Mesenteric fat pad (tissue), 1 donor: ENCODE data around the gene MLC1. TPM values are rescaled to one million over a fixed set of nuclear protein-coding genes. Genes with fewer than 3 reads are reported as not detected.

Experiments
- DNase-seq: peaks from one replicate; pipeline ENCODE4 v3.0.0-alpha.2; 2020; ENCODE audit warnings: low spot score
- total RNA-seq: library from RNA; stranded (reverse); fragmentation: NEBNext Ultra II Directional; extraction: Animal tissue kit (Norgen Biotek cat#: 25700); gene quantifications from one replicate; pipeline ENCODE4 v1.2.1, GENCODE V29; 2021
- donor health status: DM: yes; HTN: yes; CAD: no.

Gene MLC1
- total RNA-seq, 1 donor from 2014 or later, result 0.26 TPM

DNA sequence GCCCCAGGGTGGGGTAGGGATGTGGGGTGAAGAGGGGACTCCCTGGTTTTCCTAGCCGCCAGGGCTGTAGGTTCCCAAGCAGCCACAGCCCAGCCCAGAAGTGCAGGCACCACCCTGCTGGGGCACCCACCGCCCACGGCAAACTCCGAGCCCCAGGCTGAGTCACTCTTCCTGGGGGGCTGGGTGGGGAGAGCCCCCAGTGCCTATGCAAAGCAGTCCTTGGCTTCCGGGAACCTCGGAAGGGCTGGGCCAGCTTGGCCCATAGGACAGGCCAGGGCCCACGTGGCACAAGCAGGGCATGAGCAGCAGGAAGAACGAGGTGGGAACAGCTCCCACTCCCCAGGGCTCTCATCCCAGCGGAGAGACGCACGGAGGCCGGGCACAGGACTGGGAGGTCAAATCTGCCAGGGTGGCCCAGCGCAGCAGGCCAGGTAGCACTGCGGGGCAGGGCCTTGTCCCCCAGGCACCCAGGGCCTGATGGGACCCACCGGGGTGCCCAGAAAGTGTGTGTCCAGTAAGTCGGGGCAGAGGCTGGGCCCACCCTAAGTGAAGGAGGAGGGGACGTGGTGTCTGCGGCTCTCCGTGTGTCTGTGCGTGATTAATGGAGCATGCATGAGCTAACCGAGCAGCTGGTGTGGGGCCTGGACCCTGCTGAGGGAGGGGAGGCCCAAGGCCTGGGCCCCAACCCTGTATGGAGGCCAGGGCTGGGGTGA is 68.1 kb downstream of the MLC1 start:
- peak; percentile 82 for DNase-seq

DNA sequence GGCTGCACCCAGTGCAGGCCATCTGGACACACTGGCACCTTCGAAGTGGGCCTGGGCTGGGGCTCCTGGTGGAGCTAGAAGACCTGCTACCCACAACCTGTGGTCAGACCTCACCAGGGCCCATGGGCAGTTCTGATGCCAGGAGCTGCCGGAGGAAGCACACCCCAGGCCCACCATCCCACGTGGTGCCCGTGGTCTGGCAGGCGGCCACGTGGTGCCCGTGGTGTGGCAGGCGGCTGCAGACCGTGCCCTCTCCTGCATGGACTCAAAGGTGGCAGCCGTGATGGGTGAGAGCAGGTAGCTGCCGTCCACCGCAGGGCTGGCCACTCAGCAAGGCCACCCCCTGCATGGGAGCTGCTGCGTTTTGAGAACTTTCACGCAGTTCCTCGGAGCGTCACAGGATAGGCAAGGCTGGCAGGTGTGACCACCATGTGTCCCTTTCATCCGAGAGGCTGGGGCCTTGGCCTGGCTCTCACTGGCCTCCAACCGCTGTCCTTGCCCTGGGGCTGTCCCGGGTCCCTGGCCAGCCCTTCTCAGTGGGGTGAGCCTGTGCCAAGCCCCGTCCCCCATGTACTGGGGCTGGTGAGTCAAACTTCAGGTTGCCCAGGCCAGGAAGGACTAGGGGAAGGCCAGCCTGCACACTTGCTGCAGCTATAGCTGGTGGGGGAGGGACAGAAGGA is 68.8 kb downstream of the MLC1 start:
- DNase-seq, result peak; percentile 69

DNA sequence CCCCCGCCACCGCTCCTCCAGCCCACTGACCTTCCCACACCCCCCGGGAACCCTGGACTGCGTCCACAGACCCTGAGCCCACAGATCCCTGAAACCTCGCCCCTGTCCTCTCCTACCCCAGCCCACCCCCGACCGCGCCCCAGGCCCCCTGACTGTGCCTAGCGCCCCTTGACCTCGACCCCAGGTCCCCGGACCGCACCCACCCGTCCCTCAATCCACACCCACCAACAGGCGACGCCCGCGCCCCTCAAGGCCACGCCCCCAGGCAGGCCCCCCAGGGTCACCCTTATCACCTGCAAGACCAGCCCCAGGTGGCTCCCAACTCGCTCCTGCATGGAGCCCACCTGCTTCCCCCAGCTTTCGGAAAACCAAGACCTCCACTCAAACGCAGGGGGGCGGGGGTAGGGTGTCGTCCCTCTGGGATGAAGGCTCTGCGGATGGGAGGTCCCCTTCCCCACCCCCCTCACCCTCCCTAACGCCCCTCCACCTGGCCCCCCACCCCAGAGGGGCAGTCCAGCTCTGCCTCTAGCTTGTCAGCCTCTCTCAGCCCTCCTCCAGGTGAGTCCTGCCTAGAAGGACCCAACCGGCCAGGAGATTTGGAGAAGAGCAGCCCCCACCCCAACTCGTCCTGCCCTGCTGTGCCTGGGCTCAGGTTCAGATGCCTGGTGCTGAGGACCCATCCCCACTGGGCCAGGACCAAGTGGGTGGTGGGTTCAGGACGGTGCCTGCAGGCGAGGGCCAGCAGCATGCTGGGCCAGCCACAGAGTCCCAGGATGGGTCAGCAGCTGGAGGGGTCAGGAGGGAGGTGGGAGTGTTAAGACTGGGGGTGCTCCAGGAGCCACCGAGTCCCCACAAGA is 69.5 kb downstream of the MLC1 start:
- DNase-seq, result peak; percentile 74

DNA sequence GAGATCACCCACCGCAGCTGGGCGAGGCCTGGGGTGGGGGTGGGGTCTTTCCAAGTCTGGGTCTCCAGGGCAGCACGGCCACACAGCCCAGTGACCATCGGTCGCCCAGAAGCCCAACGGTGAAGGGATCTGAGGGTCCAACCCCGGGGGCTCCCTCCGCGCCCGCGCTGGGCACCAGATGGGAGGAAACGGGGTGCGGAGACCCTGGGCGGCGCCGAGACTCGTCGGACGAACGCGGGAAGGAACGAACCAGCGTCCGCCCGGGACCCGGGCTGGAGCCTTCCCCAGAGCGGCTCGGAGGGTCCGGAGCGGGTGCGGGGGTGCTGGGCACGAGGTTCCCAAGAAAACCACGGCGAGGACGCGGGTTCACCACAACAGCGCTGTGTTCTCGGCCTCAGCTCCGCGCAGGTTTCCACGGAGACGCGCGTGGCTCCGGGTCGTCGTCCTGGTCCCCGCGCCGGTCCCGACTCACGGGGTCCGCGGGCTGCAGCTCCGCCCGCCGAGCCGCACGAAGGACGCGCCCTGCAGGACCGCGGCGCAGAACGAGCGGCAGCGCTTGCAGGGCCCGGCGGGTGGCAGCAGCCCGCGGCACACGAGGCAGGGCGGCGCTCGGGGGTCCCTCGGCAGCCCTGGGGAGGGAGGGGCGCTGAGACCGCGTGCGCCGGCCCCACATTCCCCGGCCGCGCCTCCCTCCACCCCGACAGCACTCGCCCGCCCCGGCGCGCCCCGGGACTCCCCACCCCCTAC is 70.4 kb downstream of the MLC1 start:
- peak; percentile 84 for DNase-seq

DNA sequence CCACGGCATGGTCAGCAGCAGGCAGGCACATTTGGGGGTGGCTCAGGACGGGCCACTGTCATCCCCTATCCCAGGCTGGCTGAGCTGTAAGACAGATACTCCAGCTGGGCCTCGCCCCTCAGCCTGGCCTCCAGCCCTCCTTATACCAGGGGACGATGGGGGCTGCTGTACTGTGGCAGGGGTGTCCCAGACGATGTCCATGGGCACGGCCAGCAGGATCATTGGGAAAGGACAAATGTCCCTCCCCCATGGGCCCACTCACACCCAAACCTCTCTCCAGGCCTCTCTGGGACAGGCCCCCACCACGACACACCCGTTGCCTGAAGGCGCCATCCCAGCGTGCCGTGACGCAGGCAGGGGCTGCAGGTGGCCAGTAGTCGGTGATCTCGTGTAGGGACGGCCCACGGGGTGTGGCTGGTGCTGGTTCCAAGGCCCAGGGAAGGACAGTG is 71.1 kb downstream of the MLC1 start:
- peak; percentile 78 for DNase-seq

DNA sequence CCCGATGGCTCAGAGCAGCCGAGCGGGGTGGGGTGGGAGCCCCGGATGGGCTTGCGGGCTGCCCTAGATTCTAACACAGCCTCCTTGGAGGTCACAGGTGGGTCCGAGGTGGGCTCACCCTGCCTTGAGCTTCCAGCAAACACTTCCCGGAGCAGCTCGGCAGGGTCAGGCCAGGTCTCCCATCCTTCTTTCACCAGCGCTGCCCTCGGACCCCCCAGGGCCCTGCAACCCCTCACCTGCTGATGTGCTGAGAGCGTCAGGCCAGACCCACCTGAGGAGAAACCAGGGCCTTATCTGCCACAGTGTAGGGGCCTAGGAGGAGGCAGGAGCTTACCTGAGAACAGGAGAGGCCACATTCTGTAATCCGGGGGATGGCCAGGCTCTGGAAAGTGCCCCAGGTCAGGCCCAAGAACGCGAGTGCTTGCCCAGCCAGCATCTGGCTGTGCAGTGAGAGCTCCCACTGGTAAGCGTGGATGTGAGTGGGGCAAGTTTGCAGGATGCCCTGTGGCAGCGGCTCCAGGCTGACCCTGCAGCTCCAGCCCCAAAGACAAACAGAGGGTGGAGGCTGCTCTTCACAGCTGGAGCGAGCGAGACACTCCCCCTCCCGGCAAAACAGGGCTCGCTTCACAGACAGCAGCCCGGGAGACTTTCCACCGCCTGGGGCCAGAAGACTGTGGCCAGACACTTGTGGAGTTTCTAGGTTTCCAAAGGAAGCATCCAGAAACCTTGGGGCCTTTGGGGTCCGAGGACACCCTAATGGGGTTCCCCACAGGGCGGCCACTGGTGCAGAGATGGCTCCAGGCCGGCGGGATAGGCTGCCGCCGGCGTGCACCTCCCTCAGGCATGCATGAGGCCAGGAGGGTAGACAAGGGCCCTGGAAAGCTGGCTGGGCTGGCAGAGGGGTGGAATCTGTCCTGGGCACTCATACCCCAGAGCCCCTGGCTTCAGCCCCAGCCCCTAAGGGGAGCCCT is 72.7 kb downstream of the MLC1 start, which contains the start of gene IL17REL:
IL17REL (minus strand) TSS at position 555 of the 971 bp plus-strand sequence; CDS start at position 436, 119 bp downstream.
- no peak for DNase-seq

DNA sequence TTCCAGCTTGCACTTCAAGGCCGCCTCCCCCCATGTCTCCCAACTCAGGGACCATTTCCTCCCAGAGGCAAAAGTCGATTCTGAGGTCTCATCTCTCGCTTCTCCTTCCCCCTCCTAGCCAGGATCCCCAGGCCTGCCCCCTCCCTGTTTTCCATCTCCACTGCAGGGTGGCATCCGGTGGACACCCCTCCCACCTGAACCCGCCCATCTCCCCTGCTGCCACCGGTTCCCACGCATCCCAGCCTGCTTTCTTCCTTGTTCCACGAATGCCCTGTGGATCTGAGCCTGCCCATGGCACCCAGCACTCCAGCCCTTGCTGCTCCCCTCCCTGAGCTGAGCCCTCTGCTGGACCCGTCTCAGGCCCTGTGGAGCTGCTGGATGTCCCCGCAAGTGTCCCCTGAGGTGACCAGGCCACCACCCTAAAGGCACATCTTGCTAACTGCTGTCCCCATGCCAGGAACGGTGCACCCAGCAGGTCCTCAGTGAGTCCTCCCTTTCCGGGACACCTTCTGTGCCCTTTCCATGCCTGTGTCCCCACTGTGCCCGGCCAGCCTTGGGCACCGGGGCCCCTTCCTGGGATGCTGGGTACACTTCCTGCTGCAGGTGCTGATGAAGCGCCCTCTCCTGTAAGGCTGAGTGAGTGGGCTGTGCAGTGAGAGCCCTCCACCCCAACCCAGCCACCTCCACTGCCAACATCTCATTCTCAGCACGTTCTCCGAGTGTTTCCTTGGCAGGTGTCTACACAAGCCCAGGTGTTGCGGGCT is 73.6 kb downstream of the MLC1 start:
- no peak for DNase-seq

DNA sequence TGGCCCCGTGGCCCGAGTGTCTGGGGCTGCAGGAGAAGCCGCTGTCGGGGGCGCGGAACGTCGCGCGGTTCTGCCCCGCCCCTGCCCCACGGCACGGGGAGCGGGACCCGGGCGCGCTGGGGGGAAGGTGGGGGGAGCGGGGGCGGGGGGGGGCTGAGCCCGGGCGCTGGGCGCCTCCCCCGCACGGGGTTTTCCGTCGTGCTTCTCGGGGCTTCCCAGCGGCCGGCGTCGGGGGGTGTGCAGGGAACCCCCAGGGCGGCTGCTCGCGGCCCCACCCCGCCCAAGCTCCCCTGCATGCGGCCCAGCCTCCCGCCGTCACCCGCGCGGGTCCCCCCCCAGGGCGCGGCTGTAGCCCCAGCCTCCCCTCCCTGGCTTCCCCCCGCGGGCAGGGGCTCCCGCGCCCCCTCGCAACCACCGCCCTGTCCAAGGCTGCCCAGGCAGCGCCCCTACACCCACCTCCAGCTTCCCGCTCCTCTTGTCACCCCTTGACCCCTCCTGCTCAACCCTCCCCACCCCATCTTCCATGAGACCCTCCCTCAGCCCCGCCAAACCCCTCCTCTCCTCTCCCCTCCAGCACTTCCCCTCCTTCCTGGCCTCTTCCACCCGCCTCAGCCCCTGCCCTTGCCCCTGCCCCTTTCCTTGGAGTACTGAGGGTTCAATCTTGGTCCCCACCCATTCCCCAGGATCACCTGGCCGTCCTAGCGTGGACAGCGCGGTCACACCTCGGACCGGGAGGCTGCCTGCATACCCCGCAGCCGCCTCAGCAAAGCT is 74.4 kb downstream of the MLC1 start:
- peak; percentile 74 for DNase-seq

DNA sequence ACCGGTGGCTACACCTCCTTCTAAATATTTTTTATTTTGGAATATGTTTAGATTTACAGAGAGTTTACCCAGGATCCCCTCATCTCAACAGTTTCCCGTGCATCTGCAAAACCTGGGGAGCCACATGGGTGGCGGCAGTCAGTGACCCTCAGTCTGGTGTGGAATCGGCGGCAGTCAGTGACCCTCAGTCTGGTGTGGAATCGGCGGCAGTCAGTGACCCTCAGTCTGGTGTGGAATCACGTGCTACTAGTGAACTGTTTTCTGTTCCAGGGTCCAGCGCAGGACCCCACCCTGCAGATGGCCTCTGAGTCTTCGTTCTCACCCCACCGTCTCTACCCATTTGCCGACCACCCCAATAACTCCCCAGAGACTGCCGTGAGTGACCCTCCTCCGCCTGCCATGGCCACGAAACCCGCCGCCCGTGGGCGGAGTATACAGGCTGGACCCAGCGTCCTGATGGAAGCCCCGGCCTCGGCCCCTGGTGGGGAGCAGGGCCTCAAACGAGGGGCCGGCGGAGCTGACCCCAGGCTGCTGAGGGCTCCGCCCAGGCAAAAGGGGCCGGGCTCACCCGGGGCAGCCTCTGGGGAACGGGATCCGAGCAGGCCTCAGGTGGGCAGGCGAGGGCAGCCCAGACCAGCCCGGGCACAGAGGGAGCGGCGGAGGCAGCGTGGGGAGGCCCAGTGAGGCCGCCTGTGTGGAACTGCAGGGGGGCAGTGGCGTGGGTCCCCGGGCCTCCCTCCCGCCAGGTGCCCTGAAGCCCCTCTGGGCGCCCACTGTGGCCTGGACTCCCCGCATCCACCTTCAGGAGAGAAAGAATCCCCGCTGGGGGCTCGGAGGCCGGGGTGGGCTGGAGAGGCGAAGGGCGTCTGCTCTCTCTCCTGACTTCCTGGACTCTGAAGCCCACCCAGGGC is 75.2 kb downstream of the MLC1 start:
- peak; percentile 88 for DNase-seq

Other genes with a start within 250 kb of the MLC1 start
- 10.4 TPM for gene ZBED4, start 231.6 kb downstream of the MLC1 start, total RNA-seq
- gene ALG12, start 167.0 kb downstream of the MLC1 start, total RNA-seq, result 12.5 TPM
- gene CRELD2, start 166.8 kb downstream of the MLC1 start, total RNA-seq, result 36.5 TPM
- gene PIM3, start 124.7 kb downstream of the MLC1 start, total RNA-seq, result 124 TPM
- not detected for gene IL17REL, start 72.7 kb downstream of the MLC1 start, total RNA-seq
- gene TTLL8, start 27.1 kb downstream of the MLC1 start, total RNA-seq, result not detected
- gene MOV10L1, start 4.6 kb upstream of the MLC1 start, total RNA-seq, result 0.87 TPM
- gene PANX2, start 85.3 kb upstream of the MLC1 start, total RNA-seq, result 1.9 TPM
- 42.3 TPM for gene TRABD, start 100.5 kb upstream of the MLC1 start, total RNA-seq
- 23.8 TPM for gene SELENOO, start 115.6 kb upstream of the MLC1 start, total RNA-seq
- 27.6 TPM for gene TUBGCP6, start 159.6 kb upstream of the MLC1 start, total RNA-seq
- 24.4 TPM for gene HDAC10, start 165.8 kb upstream of the MLC1 start, total RNA-seq
- gene MAPK12, start 176.3 kb upstream of the MLC1 start, total RNA-seq, result 20.0 TPM
- 24.2 TPM for gene MAPK11, start 185.0 kb upstream of the MLC1 start, total RNA-seq
- gene PLXNB2, start 222.2 kb upstream of the MLC1 start, total RNA-seq, result 108 TPM
- 2.2 TPM for gene DENND6B, start 241.6 kb upstream of the MLC1 start, total RNA-seq